PC-3 (cell line): ENCODE measurements around the gene LRRC8A.

Experiments used
- CTCF ChIP-seq: fragments of 300-600 bp; sonication (generic); conservative IDR thresholded peaks from 2 replicates; pipeline ENCODE4 v1.5.1; 2017; ENCODE audit warnings: antibody characterized with exemption, low read depth, mild to moderate bottlenecking, low read length
- EZH2 ChIP-seq: fragments of 300-600 bp; sonication (generic); IDR thresholded peaks from one replicate; pipeline ENCODE4 v1.6.1; 2017; ENCODE audit warnings: antibody characterized with exemption, mild to moderate bottlenecking, low read length; ENCODE audit not compliant: unreplicated experiment

DNA sequence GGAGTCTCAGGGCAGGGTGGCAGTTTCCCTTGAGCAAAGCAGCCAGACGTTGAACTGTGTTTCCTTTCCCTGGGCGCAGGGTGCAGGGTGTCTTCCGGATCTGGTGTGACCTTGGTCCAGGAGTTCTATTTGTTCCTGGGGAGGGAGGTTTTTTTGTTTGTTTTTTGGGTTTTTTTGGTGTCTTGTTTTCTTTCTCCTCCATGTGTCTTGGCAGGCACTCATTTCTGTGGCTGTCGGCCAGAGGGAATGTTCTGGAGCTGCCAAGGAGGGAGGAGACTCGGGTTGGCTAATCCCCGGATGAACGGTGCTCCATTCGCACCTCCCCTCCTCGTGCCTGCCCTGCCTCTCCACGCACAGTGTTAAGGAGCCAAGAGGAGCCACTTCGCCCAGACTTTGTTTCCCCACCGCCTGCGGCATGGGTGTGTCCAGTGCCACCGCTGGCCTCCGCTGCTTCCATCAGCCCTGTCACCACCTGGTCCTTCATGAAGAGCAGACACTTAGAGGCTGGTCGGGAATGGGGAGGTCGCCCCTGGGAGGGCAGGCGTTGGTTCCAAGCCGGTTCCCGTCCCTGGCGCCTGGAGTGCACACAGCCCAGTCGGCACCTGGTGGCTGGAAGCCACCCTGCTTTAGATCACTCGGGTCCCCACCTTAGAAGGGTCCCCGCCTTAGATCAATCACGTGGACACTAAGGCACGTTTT, 35.4 kb downstream of the LRRC8A start:
- TF ChIP-seq CTCF (no peak), EZH2 (no peak)
